A549 (cell line): ENCODE measurements around the gene TRANK1. TPM values are rescaled to one million over a fixed set of nuclear protein-coding genes. Genes with fewer than 3 reads are reported as not detected.

Experiments
- ATAC-seq, 2 experiments: fragments of 200-7000 bp in 1 of 2; fragments of >200 bp in 1 of 2; cut with Nextera tagmentation in 1 of 2; cut with Tn5 transposase in 1 of 2; 3 replicates each; pipeline versions ENCODE4 v1.8.0 to v1.9.1; 2018 to 2020; ENCODE audit warnings: mild to moderate bottlenecking in 1 of 2, moderate library complexity in 1 of 2
- CTCF ChIA-PET: fragments of 300-600 bp; sonication (Branson Sonifier 250); formaldehyde crosslinking; extraction: SDS; loops from one replicate; lab custom pipeline; 2021; ENCODE audit warnings: antibody characterized with exemption, inconsistent platforms; lab: Yijun Ruan, JAX
- POLR2A ChIA-PET: fragments of 350-600 bp; formaldehyde crosslinking; extraction: SDS; loops from one replicate; lab custom pipeline; 2021; ENCODE audit warnings: antibody characterized with exemption, inconsistent platforms; lab: Yijun Ruan, JAX
- DNase-seq, 2 experiments: peaks; one replicate each; pipeline versions ENCODE4 v3.0.0 to v3.0.0-alpha.2; 2011 to 2016; ENCODE audit warnings: low read depth in 1 of 2, low spot score in 1 of 2
- FAIRE-seq: peaks from 2 replicates; lab custom pipeline; 2011; peaks lifted over from hg19 to GRCh38; lab: Jason Lieb, UNC
- H3K27ac ChIP-seq, 2 experiments: fragments of >200 bp; sonication (Bioruptor Twin); formaldehyde crosslinking; 3 replicates each; pipeline ENCODE4 v1.5.1; 2016 to 2017
- H3K4me1 ChIP-seq: fragments of >200 bp; sonication (Bioruptor Twin); formaldehyde crosslinking; 3 replicates; pipeline ENCODE4 v1.6.1; 2016
- H3K4me2 ChIP-seq: fragments of >200 bp; sonication (Bioruptor Twin); formaldehyde crosslinking; 3 replicates; pipeline ENCODE4 v1.6.1; 2016
- H3K4me3 ChIP-seq: fragments of >200 bp; sonication (Bioruptor Twin); formaldehyde crosslinking; 3 replicates; pipeline ENCODE4 v1.5.1; 2016
- H3K9me3 ChIP-seq: fragments of >200 bp; sonication (Bioruptor Twin); formaldehyde crosslinking; 3 replicates; pipeline ENCODE4 v1.6.1; 2016
- BHLHE40 ChIP-seq: IDR thresholded peaks from 2 replicates; pipeline ENCODE4 v1.6.1; 2012; ENCODE audit warnings: low read depth, low read length, inconsistent platforms
- CBX2 ChIP-seq: fragments of 200-600 bp; sonication (generic); IDR thresholded peaks from 2 replicates; pipeline ENCODE4 v1.6.1; 2016; ENCODE audit warnings: low read depth, mild to moderate bottlenecking, borderline replicate concordance
- CBX8 ChIP-seq: fragments of 200-600 bp; sonication (generic); IDR thresholded peaks from 2 replicates; pipeline ENCODE4 v1.6.1; 2016
- CHD4 ChIP-seq: fragments of 200-600 bp; sonication (generic); IDR thresholded peaks from 2 replicates; pipeline ENCODE4 v1.6.1; 2016; ENCODE audit warnings: antibody characterized with exemption, mild to moderate bottlenecking, borderline replicate concordance
- EP300 ChIP-seq, 2 experiments: fragments of >200 bp; sonication (Bioruptor Twin); formaldehyde crosslinking; IDR thresholded peaks; 2 replicates in 1 of 2; 3 replicates in 1 of 2; pipeline ENCODE4 v1.6.1; 2016 to 2017
- ESRRA ChIP-seq: fragments of 150-350 bp; IDR thresholded peaks from 2 replicates; pipeline ENCODE4 v1.6.1; 2014; ENCODE audit warnings: mild to moderate bottlenecking, low read length, borderline replicate concordance
- FOSB ChIP-seq: fragments of 250-450 bp; sonication (Bioruptor Pico); IDR thresholded peaks from 2 replicates; pipeline ENCODE4 v1.5.0; 2020; ENCODE audit warnings: mild to moderate bottlenecking, moderate library complexity
- FOXS1 ChIP-seq: fragments of 250-450 bp; sonication (Bioruptor Pico); IDR thresholded peaks from 2 replicates; pipeline ENCODE4 v1.5.0; 2020; ENCODE audit warnings: mild to moderate bottlenecking, moderate library complexity
- HDAC2 ChIP-seq: fragments of 200-600 bp; sonication (generic); IDR thresholded peaks from 2 replicates; pipeline ENCODE4 v1.6.1; 2016
- HES2 ChIP-seq: fragments of >200 bp; sonication (Bioruptor Twin); formaldehyde crosslinking; IDR thresholded peaks from 2 replicates; pipeline ENCODE4 v1.6.1; 2016
- HOXB5 ChIP-seq: fragments of 250-450 bp; sonication (Bioruptor Pico); IDR thresholded peaks from 2 replicates; pipeline ENCODE4 v1.5.0; 2020; ENCODE audit warnings: mild to moderate bottlenecking, moderate library complexity
- JUN ChIP-seq, 2 experiments: fragments of >200 bp; sonication (Bioruptor Twin); formaldehyde crosslinking; IDR thresholded peaks; 2 replicates in 1 of 2; 3 replicates in 1 of 2; pipeline ENCODE4 v1.6.1; 2016 to 2017
- KDM1A ChIP-seq: fragments of 200-600 bp; sonication (generic); IDR thresholded peaks from 2 replicates; pipeline ENCODE4 v1.6.1; 2016; ENCODE audit warnings: low read depth, mild to moderate bottlenecking
- KDM5A ChIP-seq: fragments of 200-600 bp; sonication (generic); IDR thresholded peaks from 2 replicates; pipeline ENCODE4 v1.6.1; 2016; ENCODE audit warnings: antibody characterized with exemption, mild to moderate bottlenecking
- MAZ ChIP-seq: fragments of 150-350 bp; IDR thresholded peaks from 2 replicates; pipeline ENCODE4 v1.6.1; 2014; ENCODE audit warnings: antibody characterized with exemption, low read depth, low read length, borderline replicate concordance
- MYC ChIP-seq: IDR thresholded peaks from 2 replicates; pipeline ENCODE4 v1.6.1; 2012; ENCODE audit warnings: mild to moderate bottlenecking, inconsistent platforms, low read length, improper control_type of control experiment, borderline replicate concordance
- NFE2L2 ChIP-seq: fragments of 150-350 bp; conservative IDR thresholded peaks from 2 replicates; pipeline ENCODE4 v1.6.1; 2014; ENCODE audit warnings: low read length
- NR3C1 ChIP-seq: fragments of >200 bp; sonication (Bioruptor Twin); formaldehyde crosslinking; IDR thresholded peaks from 3 replicates; pipeline ENCODE4 v1.6.1; 2017
- POLR2A ChIP-seq: IDR thresholded peaks from 2 replicates; pipeline ENCODE4 v1.6.1; 2012; ENCODE audit warnings: mild to moderate bottlenecking, low read length
- RAD21 ChIP-seq, 2 experiments: fragments of >200 bp in 1 of 2; sonication (Bioruptor Twin) in 1 of 2; formaldehyde crosslinking in 1 of 2; IDR thresholded peaks in 1 of 2; conservative IDR thresholded peaks in 1 of 2; 2 replicates in 1 of 2; 3 replicates in 1 of 2; pipeline ENCODE4 v1.6.1; 2012 to 2018; ENCODE audit warnings: inconsistent platforms in 1 of 2
- RCOR1 ChIP-seq: fragments of 150-350 bp; IDR thresholded peaks from 2 replicates; pipeline ENCODE4 v1.6.1; 2014; ENCODE audit warnings: antibody characterized with exemption, low read length, low read depth
- REST ChIP-seq: fragments of 200-600 bp; sonication (generic); IDR thresholded peaks from 2 replicates; pipeline ENCODE4 v1.6.1; 2016; ENCODE audit warnings: antibody characterized with exemption, mild to moderate bottlenecking, moderate library complexity
- RFX5 ChIP-seq: fragments of 450-650 bp; IDR thresholded peaks from 2 replicates; pipeline ENCODE4 v1.7.1; 2014; ENCODE audit warnings: antibody characterized with exemption, mild to moderate bottlenecking, moderate library complexity
- SMC3 ChIP-seq: fragments of >200 bp; sonication (Bioruptor Twin); formaldehyde crosslinking; IDR thresholded peaks from 3 replicates; pipeline ENCODE4 v1.6.1; 2018; ENCODE audit warnings: inconsistent platforms
- WGBS: methylation state at CpG from one replicate; pipeline ENCODE4 v1.1.6; 2017; ENCODE audit errors: missing lambda C conversion rate; 5-methylcytosine and 5-hydroxymethylcytosine counted together
- polyA plus RNA-seq, 4 experiments: library from polyadenylated mRNA; depleted of rRNA in 3 of 4; stranded (reverse); fragments of >200 nt; fragmentation: RNase III in 1 of 4; extraction: RNeasy Plus Mini Kit Qiagen cat#74134 plus additional on column Dnase treatment in 1 of 4; gene quantifications; 2 replicates in 3 of 4; 3 replicates in 1 of 4; pipeline ENCODE4 v1.2.3, GENCODE V29; 2011 to 2017
- TF ChIP-seq, protein P1 (sequence below): fragments of >200 bp; sonication (Bioruptor Twin); formaldehyde crosslinking; IDR thresholded peaks from 3 replicates; pipeline ENCODE4 v1.5.1; 2016
- TF ChIP-seq, protein P2 (sequence below): IDR thresholded peaks from 2 replicates; pipeline ENCODE4 v1.6.1; 2012
- TF ChIP-seq, protein P3 (sequence below): IDR thresholded peaks from 2 replicates; pipeline ENCODE4 v1.6.1; 2012; ENCODE audit warnings: low read depth, borderline replicate concordance

Gene TRANK1
- polyA plus RNA-seq, 2 of the 4 experiments (the other 2 are of a cell fraction): 0.58 to 3.2 TPM

GRCh38 chr3:36864180-36865053 lies 80.4 kb downstream of the TRANK1 start:
- H3K4me3 ChIP-seq: no peak overlapping the region
- FAIRE-seq (no peak), ATAC-seq (no peak), DNase-seq (no peak)
- H3K4me1 ChIP-seq: no peaks in the 10 kb centered on the region
- H3K4me2 ChIP-seq: no peak overlapping the region
- no peak overlapping the region for H3K27ac ChIP-seq
- TF ChIP-seq HDAC2 (no peak), POLR2A (no peak), HOXB5 (CRISPR knock-in tag) (no peak), KDM5A (no peak)
- H3K9me3 ChIP-seq: no peaks in the 10 kb centered on the region
- WGBS: 53% methylated on average over 5 of the region's 5 CpGs
- CTCF ChIA-PET: interaction anchor here (1.5 to 2.5 kb wide), 2 partner anchors 135 to 136 kb away, joined by 4 to 6 read pairs; no protein-coding TSS in a partner anchor
- POLR2A ChIA-PET: no interaction called here

GRCh38 chr3:36862076-36862755 lies 82.6 kb downstream of the TRANK1 start:
- H3K4me2 ChIP-seq: no peak overlapping the region
- CTCF ChIA-PET: interaction anchor here (2.5 kb wide), 1 partner anchor 133 kb away, joined by 6 read pairs; no protein-coding TSS in a partner anchor
- no peak for FAIRE-seq
- DNase-seq: no peak
- 87% methylated on average over 5 of the region's 5 CpGs for WGBS
- no peaks in the 10 kb centered on the region for H3K4me1 ChIP-seq
- no peak for TF ChIP-seq KDM1A
- no peak for TF ChIP-seq NFE2L2
- TF ChIP-seq HES2: no peak
- no peak for TF ChIP-seq CBX8
- no peak for TF ChIP-seq NR3C1
- no peak for TF ChIP-seq BHLHE40
- TF ChIP-seq SMC3: no peak
- no peak for TF ChIP-seq MAZ
- TF ChIP-seq RFX5: no peak
- TF ChIP-seq, protein P1, sequence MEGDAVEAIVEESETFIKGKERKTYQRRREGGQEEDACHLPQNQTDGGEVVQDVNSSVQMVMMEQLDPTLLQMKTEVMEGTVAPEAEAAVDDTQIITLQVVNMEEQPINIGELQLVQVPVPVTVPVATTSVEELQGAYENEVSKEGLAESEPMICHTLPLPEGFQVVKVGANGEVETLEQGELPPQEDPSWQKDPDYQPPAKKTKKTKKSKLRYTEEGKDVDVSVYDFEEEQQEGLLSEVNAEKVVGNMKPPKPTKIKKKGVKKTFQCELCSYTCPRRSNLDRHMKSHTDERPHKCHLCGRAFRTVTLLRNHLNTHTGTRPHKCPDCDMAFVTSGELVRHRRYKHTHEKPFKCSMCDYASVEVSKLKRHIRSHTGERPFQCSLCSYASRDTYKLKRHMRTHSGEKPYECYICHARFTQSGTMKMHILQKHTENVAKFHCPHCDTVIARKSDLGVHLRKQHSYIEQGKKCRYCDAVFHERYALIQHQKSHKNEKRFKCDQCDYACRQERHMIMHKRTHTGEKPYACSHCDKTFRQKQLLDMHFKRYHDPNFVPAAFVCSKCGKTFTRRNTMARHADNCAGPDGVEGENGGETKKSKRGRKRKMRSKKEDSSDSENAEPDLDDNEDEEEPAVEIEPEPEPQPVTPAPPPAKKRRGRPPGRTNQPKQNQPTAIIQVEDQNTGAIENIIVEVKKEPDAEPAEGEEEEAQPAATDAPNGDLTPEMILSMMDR: no peak
- no peak for TF ChIP-seq EP300 (IDR thresholded peaks at IDR 0.05)
- no peak for TF ChIP-seq MYC
- no peak for TF ChIP-seq FOXS1 (CRISPR knock-in tag)
- TF ChIP-seq CHD4: no peak
- TF ChIP-seq FOSB (CRISPR knock-in tag): no peak
- TF ChIP-seq CBX2: no peak
- TF ChIP-seq ESRRA: no peak
- ATAC-seq: no peak
- no peaks in the 10 kb centered on the region for H3K9me3 ChIP-seq
- POLR2A ChIA-PET: no interaction called here
- no peak overlapping the region for H3K4me3 ChIP-seq
- no peak overlapping the region for H3K27ac ChIP-seq

- FAIRE-seq (no peak), ATAC-seq (no peak), DNase-seq (no peak)
- Histone ChIP-seq H3K27ac (no peak overlapping the region), H3K4me1 (no peaks in the 10 kb centered on the region), H3K4me3 (no peak overlapping the region), H3K4me2 (no peak overlapping the region), H3K9me3 (no peaks in the 10 kb centered on the region)
- CTCF ChIA-PET: interaction anchor here (0.9 to 4.7 kb wide), 4 partner anchors 8 to 130 kb away, joined by 3 to 38 read pairs (median 4); no protein-coding TSS in a partner anchor
- POLR2A ChIA-PET: no interaction called here
- 65% methylated on average over 3 of the region's 3 CpGs for WGBS
- TF ChIP-seq RCOR1 (no peak), EP300 (IDR thresholded peaks at IDR 0.05) (no peak), KDM1A (no peak), JUN (IDR thresholded peaks at IDR 0.05) (no peak), RAD21 (conservative IDR thresholded peaks at IDR 0.05 in 1 of 2, IDR thresholded peaks at IDR 0.05 in 1 of 2) (no peak), REST (no peak), FOXS1 (CRISPR knock-in tag) (no peak), MYC (no peak), RFX5 (no peak), CHD4 (no peak)
- TF ChIP-seq, protein P2, sequence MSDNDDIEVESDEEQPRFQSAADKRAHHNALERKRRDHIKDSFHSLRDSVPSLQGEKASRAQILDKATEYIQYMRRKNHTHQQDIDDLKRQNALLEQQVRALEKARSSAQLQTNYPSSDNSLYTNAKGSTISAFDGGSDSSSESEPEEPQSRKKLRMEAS: no peak
- TF ChIP-seq, protein P3, sequence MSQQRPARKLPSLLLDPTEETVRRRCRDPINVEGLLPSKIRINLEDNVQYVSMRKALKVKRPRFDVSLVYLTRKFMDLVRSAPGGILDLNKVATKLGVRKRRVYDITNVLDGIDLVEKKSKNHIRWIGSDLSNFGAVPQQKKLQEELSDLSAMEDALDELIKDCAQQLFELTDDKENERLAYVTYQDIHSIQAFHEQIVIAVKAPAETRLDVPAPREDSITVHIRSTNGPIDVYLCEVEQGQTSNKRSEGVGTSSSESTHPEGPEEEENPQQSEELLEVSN: no peak
These were observed 85.4 kb downstream of the TRANK1 start for GRCh38 chr3:36859494-36859893.
